ENCODE results near the gene RXRG.

Gene RXRG

GRCh38 chr1:165463978-165464377, 19.1 kb upstream of the RXRG start:
- TF ChIP-seq GATA3 (IDR thresholded peaks at IDR 0.05; ENCODE audit: low read depth, low read length), result no peak
- no peak for TF ChIP-seq GATA2 (IDR thresholded peaks at IDR 0.05; ENCODE audit: low read depth, low read length)

DNA sequence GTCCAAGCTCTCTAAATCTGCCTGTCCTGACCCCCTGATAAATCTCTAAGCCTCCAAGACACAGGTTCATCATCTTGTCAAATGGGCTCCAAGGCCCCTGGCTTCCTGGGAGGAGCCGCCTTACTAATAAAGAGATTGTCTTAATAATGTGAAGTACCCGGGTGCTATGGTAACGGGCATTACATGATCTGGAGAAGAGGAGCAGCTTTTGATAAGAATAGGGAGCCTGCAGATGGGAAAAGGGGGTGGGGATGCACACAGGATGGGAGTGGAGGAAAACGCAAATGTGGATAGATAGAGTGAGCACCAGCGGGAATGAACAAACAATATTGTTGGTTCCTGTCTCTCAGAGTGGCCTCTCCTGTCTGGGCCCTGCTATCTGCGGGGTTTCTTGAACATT, 11.9 kb upstream of the RXRG start:
- no peak for TF ChIP-seq GATA2 (IDR thresholded peaks at IDR 0.05; ENCODE audit: low read depth, low read length)
- no peak for TF ChIP-seq GATA3 (IDR thresholded peaks at IDR 0.05; ENCODE audit: low read depth, low read length)

DNA sequence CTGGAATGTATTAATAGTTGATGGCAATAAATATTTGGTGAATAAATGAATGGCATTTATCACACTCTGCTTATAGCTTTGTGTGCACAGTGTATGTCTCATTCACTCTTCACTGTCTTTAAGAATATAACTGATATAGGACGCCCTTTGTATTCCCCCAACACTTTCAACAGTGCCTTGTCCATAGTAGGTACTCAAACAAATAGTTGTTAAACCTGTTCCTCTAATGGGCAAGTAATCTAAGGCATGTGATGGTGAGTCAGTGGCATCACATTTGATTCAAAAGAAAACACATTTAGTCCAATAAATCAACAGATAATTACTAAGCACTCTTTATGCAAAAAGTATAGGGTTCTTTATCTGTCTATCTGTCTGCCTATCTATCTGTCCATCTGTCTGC, 11.2 kb upstream of the RXRG start:
- no peak for TF ChIP-seq GATA2 (IDR thresholded peaks at IDR 0.05; ENCODE audit: low read depth, low read length)
- TF ChIP-seq GATA3 (IDR thresholded peaks at IDR 0.05; ENCODE audit: low read depth, low read length), result no peak

- TF ChIP-seq GATA2 (IDR thresholded peaks at IDR 0.05; ENCODE audit: low read depth, low read length), result no peak
- no peak for TF ChIP-seq GATA3 (IDR thresholded peaks at IDR 0.05; ENCODE audit: low read depth, low read length)
Observed at GRCh38 chr1:165455111-165455510, 10.2 kb upstream of the RXRG start.

DNA sequence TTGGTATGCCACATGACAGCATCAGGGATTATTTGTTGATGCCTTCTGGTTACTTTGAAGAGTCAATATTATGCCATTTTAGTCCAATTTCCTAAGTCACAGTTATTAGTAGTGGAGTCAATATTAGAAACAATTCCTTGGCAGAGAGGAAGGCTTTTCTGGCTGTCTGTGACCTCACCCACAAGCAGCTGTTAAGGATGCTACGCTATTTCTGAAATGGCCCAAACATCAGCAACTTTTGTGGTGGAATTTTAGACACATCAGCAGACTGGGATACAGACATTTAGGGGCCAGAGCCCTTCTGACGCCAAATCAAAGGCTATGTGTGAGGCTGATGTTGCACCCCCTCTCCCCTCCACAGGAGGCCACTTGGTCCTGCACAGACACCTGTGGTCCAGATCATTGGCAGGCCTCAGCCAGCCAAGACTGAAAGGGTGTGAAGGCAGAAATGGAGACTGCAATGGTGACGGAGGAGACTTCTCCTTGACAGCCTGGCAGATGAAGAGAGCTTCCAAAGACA, 9.2 kb upstream of the RXRG start:
- TF ChIP-seq GATA3 (IDR thresholded peaks at IDR 0.05; ENCODE audit: low read depth, low read length) (no peak), GATA2 (IDR thresholded peaks at IDR 0.05; ENCODE audit: low read depth, low read length) (no peak)

- TF ChIP-seq GATA3 (IDR thresholded peaks at IDR 0.05; ENCODE audit: low read depth, low read length), result no peak
- TF ChIP-seq GATA2 (IDR thresholded peaks at IDR 0.05; ENCODE audit: low read depth, low read length), result no peak
Observed at GRCh38 chr1:165452336-165453130, 7.6 kb upstream of the RXRG start.

- TF ChIP-seq GATA3 (IDR thresholded peaks at IDR 0.05; ENCODE audit: low read depth, low read length) (no peak), GATA2 (IDR thresholded peaks at IDR 0.05; ENCODE audit: low read depth, low read length) (no peak)
Observed at GRCh38 chr1:165451691-165452090, 6.8 kb upstream of the RXRG start.

- TF ChIP-seq GATA3 (IDR thresholded peaks at IDR 0.05; ENCODE audit: low read depth, low read length) (no peak), GATA2 (IDR thresholded peaks at IDR 0.05; ENCODE audit: low read depth, low read length) (no peak)
Observed at GRCh38 chr1:165449131-165449530, 4.2 kb upstream of the RXRG start.

DNA sequence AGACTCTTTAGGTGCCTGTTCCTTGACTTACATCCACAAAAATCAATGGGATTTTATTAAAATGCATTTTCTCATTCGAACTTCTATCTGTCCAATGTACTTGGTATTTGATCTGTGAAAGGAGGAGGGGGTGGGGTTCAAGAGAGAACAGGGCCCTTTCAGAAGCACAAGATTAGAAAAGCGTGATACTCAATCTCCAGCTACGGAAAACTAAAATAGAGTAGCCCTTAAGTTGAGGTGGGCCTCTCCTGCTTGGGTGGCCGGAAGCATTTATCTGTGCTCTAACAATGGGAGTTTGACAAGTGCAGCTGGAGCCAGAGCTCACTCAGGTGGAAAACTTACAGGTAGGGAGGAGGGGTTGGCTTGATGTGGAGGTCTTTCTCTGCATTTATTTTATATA, 462 bp upstream of the RXRG start:
- no peak for TF ChIP-seq GATA3 (IDR thresholded peaks at IDR 0.05; ENCODE audit: low read depth, low read length)

DNA sequence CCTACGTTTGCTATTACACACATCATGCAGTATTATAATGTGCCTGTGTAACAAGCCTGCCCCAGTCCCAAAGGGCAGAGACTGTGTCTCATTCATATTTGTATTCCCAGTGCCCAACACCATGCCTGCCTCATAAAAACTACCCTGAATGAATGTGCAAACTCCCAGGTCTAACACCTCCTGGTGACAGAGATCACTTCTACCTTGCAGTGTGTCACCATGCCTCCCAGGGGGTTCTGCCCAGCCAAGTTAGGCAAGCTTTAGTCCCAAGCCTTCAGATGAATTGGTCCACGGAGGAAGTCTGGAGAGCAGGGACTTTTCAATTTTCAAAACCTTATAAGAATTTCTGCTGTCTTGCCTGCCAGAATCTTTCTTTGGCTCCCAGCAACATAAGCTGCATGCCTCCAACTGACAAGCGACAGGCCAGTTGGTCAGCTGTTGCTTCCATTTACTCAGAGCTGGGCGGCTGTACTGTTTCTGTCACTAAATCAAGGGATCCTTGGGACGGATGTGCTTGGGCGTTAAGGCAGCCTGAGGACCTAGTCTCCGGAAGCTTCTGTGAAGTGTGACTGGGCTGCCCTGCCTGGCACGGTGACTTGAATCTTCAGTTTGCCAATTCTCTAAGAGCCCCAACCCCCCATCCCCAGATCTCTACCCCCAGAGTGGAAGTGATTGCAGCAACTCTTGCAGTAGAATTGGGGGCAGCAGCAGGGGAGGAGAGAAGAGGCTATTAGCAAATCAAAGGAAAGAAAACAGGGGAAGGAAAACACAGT, 1.2 kb downstream of the RXRG start:
- TF ChIP-seq GATA2 (IDR thresholded peaks at IDR 0.05; ENCODE audit: low read depth, low read length), result no peak
- TF ChIP-seq GATA3 (IDR thresholded peaks at IDR 0.05; ENCODE audit: low read depth, low read length), result no peak

DNA sequence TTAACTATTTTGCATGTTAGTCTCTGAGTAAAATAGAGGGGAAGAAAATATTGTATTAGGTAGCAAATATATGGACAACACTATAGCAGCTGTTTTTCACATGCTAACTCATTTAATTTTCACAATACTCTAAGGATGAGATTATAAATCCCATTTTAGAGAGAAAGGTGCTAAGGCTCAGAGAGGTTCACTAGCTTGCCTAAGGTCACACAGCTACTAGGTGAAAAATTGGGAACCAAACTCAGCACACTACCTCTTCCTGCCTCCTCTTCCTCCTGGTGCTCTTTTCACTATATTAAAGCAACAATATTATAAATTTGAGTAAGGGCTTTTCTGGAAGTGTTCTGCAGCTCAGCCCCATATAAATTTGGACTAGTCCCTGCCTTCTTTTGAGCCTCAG, 2.3 kb downstream of the RXRG start:
- no peak for TF ChIP-seq GATA2 (IDR thresholded peaks at IDR 0.05; ENCODE audit: low read depth, low read length)
- no peak for TF ChIP-seq GATA3 (IDR thresholded peaks at IDR 0.05; ENCODE audit: low read depth, low read length)

- TF ChIP-seq GATA2 (IDR thresholded peaks at IDR 0.05; ENCODE audit: low read depth, low read length), result no peak
- no peak for TF ChIP-seq GATA3 (IDR thresholded peaks at IDR 0.05; ENCODE audit: low read depth, low read length)
Observed at GRCh38 chr1:165442053-165442452, 2.9 kb downstream of the RXRG start.

DNA sequence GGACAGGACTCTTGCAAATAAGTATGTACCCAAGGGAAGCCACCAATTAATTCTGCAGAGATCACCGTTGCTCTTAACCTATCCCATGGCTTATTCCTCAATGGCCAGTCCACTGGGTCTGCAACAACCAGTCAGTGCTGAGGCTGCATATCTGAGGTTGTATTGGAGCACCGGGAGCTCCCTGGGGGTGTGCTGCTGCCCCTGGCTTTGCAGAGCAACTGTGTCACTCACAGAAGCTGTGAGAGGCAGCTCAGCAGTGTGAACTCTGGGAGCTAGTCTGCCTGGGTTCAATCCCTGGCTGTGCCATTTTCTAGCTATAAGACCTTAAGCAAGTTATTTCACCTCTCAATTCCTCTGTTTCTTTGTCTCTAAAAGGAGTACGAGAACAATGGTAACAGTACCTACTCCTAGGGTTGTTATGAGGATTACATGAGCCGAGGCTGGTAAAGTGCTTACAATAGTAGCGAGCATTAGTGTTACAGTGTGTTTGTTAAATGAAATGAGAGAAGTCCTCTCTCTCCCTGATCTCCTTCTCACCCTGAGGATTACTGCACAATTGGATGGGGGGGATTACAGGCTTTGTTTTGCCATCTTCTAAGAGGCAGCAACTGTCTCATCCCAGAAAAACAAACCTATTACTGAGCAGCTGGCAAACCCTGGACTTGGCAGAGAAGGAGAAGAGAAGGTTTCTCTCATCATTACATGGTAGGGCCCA, 3.6 kb downstream of the RXRG start:
- TF ChIP-seq GATA2 (IDR thresholded peaks at IDR 0.05; ENCODE audit: low read depth, low read length) (no peak), GATA3 (IDR thresholded peaks at IDR 0.05; ENCODE audit: low read depth, low read length) (no peak)

- TF ChIP-seq GATA3 (IDR thresholded peaks at IDR 0.05; ENCODE audit: low read depth, low read length), result no peak
- no peak for TF ChIP-seq GATA2 (IDR thresholded peaks at IDR 0.05; ENCODE audit: low read depth, low read length)
Observed at GRCh38 chr1:165439330-165439729, 5.6 kb downstream of the RXRG start.

Measured in SH-SY5Y (cell line).